ENCODE measurements around the gene MGLL.

Gene MGLL

DNA sequence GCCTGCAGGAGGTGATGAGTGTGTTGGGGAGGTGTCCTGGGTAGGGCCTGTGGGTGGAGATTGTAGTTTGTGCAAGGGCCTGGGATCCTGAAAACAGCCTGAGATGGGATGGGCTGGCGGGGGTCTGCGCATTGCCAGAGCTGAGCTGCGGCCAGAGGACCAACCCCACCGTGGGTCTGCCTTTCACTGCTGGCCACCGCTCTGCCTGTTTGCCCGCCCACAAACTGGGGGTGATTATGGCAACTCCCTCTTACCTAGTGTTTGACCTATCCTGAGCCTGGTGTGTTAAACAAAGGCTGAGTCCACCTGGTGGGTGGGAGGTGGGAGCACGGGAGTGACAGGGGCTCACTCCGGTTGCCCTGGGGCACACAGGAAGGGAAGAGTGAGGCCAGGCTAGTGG is 139.8 kb downstream of the MGLL start:
- TF ChIP-seq GATA3 (IDR thresholded peaks at IDR 0.05; ENCODE audit: low read depth, low read length) (no peak), GATA2 (IDR thresholded peaks at IDR 0.05; ENCODE audit: low read depth, low read length) (no peak)

DNA sequence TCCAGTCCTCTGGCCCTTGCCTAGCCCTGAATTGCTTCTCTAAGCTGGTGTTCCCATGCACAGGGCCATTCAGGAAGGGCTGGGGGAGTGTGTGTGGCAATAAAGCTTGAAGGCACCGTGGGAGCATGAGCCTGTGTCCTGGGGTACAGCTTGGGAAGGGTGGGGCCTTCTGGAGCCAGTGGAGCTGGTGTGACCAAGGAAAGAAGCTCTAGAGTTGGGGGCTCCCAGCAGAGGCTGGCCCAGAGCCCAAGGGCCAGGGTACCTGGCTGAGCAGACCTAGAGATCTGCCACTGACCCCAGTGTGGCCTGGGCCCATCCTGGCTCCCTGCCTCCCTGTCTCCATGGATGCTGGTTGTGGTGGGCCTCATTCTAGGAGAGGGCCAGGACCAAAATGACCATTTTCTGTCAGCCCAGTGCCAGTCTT is 141.5 kb downstream of the MGLL start:
- TF ChIP-seq GATA2 (IDR thresholded peaks at IDR 0.05; ENCODE audit: low read depth, low read length), result no peak
- no peak for TF ChIP-seq GATA3 (IDR thresholded peaks at IDR 0.05; ENCODE audit: low read depth, low read length)

DNA sequence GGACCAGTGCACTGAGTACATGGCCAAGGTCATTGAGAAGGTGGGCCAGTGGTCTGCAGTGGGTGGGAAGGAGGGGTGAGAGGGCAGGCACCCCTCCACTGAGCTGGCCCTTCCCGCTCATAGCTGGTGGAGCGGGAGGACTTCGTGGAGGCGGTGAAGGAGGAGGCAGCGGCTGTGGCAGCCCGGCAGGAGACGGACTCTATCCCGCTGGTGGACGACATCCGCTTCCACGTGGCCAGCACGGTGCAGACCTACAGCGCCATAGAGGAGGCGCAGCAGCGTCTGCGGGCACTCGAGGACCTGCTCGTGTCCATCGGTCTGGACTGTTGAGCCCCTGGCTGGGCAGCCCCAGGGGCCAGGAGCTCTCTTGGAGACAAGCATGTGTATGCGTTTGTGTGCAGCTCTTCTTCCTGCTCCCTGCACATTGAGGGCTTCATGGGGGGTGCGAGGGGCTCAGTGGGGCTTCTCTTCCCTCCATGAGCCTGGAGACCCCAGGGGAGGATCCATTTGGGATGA is 142.1 kb downstream of the MGLL start:
- TF ChIP-seq GATA3 (IDR thresholded peaks at IDR 0.05; ENCODE audit: low read depth, low read length) (no peak), GATA2 (IDR thresholded peaks at IDR 0.05; ENCODE audit: low read depth, low read length) (no peak)

DNA sequence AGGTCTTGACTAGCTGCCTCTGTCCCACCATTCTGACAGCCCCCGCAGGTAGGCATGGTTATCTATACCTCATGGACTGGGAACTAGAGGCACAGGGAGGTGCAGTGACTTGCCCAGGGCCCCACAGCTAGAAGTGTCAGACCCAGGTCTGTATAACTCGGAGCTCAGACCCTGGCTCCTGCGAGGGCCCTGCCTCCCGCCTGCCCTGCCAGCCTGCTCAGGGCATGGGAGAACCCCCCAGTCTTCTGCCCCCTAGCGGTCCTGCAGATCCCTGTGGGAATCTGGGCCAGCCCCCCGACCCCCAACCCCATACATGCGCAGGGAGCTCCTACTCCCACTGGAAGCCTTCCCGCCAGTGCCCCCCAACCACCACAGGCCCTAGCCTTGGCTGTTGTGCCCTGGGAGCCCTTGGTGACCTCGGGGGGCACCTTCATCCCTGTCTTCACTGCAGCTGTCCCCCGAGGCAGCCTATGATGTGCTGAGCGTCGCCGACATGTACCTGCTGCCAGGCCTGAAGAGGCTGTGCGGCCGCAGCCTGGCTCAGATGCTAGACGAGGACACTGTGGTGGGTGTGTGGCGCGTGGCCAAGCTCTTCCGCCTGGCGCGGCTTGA is 142.7 kb downstream of the MGLL start:
- TF ChIP-seq GATA3 (IDR thresholded peaks at IDR 0.05; ENCODE audit: low read depth, low read length) (no peak), GATA2 (IDR thresholded peaks at IDR 0.05; ENCODE audit: low read depth, low read length) (no peak)

DNA sequence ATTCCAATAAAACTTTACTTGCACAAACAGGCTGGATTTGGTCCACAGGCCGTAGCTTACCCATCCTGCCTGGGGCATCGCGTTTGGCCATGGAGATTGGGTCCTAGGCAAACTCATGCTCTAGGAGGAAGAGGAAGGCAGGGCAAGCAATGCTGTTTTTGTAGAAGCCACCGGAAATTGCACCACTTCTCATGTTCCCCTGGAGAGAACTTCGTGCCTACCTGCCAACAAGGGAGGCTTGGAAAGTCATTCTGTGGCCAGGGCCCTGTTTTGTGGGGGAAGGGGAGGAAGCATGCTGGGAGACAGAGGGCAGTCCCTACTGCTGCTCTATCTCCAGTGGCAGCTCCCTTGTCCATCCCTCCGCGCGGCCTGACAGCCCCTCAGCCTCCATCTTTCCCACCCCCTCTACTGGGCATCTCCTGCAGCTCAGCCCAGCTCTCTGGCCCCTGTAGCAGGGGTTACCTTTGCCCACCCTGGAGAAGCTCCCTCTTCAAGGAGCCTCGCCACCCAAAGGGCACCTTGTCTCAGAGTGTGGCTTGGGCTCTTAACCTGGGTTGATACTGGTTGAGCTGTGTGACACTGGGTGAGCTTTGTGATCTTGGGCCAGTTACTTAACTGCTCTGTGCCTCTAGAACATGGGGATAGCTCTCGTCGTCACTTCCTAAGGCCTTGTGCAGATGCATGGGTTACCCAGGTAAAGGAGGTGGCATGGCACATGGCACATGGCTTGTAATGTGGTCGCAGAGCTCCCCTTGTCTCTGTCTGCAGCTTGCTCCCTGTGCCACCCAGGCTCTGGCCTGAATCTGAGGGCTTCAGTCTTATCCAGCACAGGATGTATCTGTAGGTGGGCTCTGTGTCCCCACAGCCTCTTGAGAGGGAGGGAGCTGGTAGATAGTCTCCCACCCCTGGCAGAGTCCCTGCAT is 143.4 kb downstream of the MGLL start:
- TF ChIP-seq GATA2 (IDR thresholded peaks at IDR 0.05; ENCODE audit: low read depth, low read length) (no peak), GATA3 (IDR thresholded peaks at IDR 0.05; ENCODE audit: low read depth, low read length) (no peak)

DNA sequence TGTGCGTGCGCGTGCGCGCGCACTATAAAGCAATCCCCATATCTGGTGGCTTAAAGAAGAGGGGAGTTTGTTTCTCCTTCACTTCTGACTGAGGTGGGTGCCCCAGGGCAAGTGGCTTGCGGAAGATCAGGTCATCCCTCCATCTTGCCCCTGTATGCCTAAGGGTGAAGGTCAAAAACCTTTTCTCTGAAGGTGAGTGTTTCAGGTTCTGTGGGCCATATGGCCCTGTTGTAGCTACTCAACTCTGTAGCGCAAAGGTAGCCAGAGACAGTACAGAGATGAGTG is 144.1 kb downstream of the MGLL start:
- TF ChIP-seq GATA2 (IDR thresholded peaks at IDR 0.05; ENCODE audit: low read depth, low read length) (no peak), GATA3 (IDR thresholded peaks at IDR 0.05; ENCODE audit: low read depth, low read length) (no peak)

DNA sequence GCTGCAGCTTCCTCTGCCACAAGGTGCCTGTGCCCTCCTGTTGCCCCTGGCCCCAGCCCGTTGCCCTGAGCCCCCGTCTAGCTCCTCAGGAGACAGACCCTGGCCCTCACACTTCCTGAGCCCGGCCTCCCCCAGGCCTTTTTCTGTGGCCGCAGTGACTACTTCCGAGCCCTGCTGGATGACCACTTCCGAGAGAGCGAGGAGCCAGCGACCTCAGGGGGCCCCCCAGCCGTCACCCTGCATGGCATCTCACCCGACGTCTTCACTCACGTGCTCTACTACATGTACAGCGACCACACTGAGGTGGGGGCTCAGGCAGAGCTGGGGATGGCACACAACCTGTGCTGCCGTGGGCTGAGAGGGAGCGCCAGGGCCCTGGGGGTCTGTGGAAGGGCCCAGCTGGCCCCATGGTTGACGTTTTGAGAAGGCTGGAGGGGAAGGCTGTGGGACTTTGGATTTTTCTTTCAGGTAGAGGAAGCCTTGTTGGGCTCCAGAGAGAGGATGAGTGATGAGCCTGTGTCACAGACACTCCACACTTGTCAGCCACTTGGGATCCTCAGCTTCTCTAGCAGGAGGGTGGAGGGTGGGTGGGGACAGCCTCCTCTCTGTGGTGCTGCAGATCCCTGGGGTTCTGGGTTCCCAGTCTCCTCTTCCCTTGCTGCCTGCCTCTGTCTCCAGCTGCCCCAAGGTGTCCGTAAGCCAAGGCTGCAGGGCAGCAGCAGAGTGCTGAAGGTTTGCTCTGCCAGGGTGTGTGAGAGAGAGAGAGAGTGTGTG is 144.6 kb downstream of the MGLL start:
- TF ChIP-seq GATA3 (IDR thresholded peaks at IDR 0.05; ENCODE audit: low read depth, low read length) (no peak), GATA2 (IDR thresholded peaks at IDR 0.05; ENCODE audit: low read depth, low read length) (no peak)

DNA sequence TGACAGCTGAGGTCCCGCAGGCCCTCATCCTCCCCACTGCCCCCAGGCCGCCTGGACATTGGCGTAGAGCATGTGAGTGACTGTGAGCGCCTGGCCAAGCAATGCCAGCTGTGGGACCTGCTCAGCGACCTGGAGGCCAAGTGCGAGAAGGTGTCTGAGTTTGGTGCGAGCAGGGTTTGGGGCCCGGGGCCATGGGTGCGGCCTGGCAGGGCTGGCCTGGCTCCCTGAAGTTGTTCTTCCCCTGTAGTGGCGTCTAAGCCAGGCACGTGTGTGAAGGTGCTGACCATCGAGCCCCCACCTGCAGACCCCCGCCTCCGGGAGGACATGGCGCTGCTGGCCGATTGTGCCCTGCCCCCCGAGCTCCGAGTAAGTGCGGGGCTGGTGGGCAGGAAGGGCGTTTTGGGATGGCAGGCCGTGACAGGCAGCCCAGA is 145.4 kb downstream of the MGLL start:
- no peak for TF ChIP-seq GATA2 (IDR thresholded peaks at IDR 0.05; ENCODE audit: low read depth, low read length)
- no peak for TF ChIP-seq GATA3 (IDR thresholded peaks at IDR 0.05; ENCODE audit: low read depth, low read length)

DNA sequence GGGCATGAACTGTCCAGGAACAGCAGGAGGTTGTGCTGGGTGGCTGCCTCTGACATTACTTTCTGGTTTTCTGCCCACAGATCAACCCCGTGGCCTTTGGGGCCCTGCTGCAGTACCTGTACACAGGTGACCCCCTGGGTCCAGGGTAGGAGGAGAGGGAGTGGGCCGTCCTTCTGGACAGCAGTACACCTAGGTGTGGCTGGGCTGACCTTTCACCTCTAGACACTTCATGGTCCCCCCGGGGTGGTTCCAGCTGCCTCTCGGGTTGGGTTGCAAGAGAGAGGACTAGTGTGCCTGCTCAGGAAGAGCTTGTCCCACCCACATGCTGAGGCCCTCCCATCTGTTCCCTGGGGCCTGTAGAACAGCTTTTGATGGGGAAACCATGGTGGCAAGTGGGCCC is 145.9 kb downstream of the MGLL start:
- TF ChIP-seq GATA3 (IDR thresholded peaks at IDR 0.05; ENCODE audit: low read depth, low read length) (no peak), GATA2 (IDR thresholded peaks at IDR 0.05; ENCODE audit: low read depth, low read length) (no peak)

DNA sequence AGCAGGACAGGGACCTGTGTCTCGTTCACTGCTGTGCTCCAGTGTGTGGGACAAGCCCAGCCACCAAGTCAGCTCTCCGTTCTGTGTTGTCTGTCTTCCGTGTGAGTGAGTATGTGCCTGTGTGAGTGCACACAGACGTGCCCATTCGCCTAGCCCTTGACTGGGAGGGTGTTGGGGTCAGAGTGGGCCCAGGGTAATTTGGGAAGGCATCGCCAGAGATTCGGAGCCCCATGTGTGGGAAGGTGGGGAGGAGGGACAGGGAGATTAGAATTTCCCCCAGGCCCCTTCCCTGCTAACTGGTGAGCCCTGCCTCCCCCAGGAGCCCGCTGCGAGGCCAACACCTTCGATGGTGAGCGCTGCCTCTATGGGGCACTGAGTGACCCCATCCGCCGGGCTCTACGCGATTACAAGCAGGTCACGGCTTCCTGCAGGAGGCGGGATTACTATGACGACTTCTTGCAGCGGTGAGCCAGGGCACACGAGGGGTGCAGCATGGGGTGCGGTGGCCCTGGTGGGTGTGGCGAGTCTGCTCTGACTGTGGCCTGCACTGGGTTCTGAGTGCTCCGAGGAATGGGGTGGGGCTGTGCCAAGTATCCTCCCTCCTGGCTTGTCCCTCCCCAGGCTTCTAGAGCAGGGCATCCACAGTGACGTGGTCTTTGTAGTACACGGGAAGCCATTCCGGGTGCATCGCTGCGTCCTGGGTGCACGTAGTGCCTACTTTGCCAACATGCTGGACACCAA is 146.5 kb downstream of the MGLL start:
- TF ChIP-seq GATA3 (IDR thresholded peaks at IDR 0.05; ENCODE audit: low read depth, low read length) (no peak), GATA2 (IDR thresholded peaks at IDR 0.05; ENCODE audit: low read depth, low read length) (no peak)

DNA sequence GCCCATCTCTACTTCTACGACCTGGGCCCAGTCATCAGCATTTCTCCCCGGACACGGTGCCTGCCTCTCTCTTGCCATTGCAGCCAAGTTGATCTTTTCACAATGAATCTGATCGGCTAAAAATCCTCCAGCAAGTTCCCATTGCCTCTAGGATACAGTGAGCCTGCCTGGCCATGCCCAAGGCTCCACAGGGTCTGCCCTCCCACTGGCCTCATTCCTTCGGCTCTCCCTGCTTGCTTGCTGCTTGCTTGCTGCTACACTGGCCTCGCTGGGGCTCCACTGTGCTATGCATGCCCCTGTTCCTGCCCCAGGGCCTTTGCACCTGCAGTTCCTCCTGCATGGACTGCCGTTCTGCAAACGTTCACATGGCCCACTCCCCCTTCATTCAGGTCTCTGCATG is 147.5 kb downstream of the MGLL start:
- no peak for TF ChIP-seq GATA2 (IDR thresholded peaks at IDR 0.05; ENCODE audit: low read depth, low read length)
- no peak for TF ChIP-seq GATA3 (IDR thresholded peaks at IDR 0.05; ENCODE audit: low read depth, low read length)

DNA sequence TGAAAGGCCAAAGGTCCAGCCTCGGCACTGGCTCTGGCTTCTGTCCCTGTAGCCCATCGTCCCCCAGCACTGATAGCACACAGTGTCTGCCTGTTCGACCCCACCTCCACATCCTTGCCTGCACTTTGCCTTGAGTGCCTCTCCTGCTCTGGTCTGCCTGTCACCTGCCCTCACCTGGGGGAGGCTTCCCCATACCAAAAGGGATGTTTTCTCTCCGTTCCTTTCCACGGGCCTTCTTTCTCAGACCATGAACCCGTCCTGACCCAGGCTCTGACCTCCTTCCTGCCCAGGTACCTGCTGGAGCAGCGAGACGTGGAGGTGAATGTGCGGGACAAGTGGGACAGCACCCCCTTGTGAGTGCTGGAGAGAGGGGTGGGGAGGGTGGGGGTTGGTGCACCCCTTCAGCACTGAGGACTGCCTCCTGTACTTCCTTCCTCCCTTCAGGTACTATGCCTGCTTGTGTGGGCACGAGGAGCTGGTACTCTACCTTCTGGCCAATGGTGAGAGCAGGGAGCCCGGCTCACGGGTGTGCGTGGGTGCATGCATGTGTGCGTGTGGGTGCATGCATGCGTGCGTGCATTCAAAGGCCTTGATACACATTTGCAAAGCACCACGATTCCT is 148.1 kb downstream of the MGLL start:
- TF ChIP-seq GATA3 (IDR thresholded peaks at IDR 0.05; ENCODE audit: low read depth, low read length), result no peak
- TF ChIP-seq GATA2 (IDR thresholded peaks at IDR 0.05; ENCODE audit: low read depth, low read length), result no peak
